AG10803 (cell line): ENCODE results near the gene NGRN.
"Not testable (repeated sequence)": the region's sequence is repeated elsewhere in the genome, so short reads cannot be mapped to it uniquely, and the experiment has no call there.

Experiments
- DNase-seq: peaks from one replicate; pipeline ENCODE4 v3.0.0; 2010; ENCODE audit warnings: low read depth
- H3K4me3 ChIP-seq: 2 replicates; pipeline ENCODE4 v1.5.1; 2011; ENCODE audit warnings: mild to moderate bottlenecking, low read length, control low read depth
- TF ChIP-seq, protein P1 (sequence below): conservative IDR thresholded peaks from 2 replicates; pipeline ENCODE4 v1.5.1; 2011; ENCODE audit warnings: mild to moderate bottlenecking, low read length, control low read depth, inconsistent platforms

Gene NGRN

DNA sequence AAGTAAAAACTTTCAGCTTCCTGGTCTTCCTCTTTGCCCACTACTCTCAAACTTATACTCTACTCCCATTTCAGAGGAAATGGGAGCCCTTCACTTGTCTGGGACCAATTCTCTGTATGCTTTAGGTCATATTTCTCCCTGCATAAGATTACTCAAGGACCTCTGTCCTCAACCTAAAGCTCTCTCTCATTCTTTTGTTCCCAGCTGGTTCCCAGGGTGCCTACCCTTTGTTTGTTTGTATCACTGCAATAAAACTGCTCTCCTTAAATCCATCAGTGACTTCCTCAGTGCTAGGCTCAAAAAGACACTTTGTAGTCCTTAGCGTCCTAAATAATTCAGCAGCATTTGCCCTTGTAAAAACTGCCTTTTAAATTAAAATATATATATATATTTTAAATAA is 2.9 kb downstream of the NGRN start:
- H3K4me3 ChIP-seq = no peak overlapping the region

DNA sequence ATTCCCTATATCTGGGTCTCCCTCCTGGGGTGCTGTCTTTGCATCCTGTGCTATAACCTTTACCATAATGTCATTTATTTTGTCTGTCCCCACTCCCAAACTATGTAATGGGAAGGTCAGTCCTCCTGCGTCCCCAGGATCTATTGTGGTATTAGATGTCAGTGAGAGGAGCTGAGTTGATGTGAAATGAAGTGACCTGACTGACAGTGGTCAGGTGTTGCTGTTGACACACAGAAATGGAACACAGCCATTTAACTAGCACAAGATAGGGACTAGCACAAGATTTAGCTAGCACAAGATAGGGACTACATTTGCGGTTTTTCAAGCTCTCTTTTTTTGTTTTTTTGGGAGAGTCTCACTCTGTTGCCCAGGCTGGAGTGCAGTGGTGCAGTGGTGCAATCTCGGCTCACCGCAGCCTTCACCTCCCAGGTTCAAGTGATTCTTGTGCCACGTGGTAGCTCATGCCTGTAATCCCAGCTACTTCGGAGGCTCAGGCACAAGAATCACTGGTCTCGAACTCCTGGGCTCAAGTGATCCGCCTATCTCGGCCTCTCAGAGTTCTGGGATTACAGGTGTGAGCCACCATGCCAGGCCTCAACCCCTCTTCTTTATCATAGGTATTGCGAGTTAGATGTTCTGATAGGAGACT is 5.2 kb downstream of the NGRN start:
- TF ChIP-seq, protein P1, sequence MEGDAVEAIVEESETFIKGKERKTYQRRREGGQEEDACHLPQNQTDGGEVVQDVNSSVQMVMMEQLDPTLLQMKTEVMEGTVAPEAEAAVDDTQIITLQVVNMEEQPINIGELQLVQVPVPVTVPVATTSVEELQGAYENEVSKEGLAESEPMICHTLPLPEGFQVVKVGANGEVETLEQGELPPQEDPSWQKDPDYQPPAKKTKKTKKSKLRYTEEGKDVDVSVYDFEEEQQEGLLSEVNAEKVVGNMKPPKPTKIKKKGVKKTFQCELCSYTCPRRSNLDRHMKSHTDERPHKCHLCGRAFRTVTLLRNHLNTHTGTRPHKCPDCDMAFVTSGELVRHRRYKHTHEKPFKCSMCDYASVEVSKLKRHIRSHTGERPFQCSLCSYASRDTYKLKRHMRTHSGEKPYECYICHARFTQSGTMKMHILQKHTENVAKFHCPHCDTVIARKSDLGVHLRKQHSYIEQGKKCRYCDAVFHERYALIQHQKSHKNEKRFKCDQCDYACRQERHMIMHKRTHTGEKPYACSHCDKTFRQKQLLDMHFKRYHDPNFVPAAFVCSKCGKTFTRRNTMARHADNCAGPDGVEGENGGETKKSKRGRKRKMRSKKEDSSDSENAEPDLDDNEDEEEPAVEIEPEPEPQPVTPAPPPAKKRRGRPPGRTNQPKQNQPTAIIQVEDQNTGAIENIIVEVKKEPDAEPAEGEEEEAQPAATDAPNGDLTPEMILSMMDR = no peak
- no peak for DNase-seq
- H3K4me3 ChIP-seq = no peak overlapping the region

More for the DNA sequence above, 2.9 kb downstream of the NGRN start:
- no peak for DNase-seq
- TF ChIP-seq, protein P1 = no peak

DNA sequence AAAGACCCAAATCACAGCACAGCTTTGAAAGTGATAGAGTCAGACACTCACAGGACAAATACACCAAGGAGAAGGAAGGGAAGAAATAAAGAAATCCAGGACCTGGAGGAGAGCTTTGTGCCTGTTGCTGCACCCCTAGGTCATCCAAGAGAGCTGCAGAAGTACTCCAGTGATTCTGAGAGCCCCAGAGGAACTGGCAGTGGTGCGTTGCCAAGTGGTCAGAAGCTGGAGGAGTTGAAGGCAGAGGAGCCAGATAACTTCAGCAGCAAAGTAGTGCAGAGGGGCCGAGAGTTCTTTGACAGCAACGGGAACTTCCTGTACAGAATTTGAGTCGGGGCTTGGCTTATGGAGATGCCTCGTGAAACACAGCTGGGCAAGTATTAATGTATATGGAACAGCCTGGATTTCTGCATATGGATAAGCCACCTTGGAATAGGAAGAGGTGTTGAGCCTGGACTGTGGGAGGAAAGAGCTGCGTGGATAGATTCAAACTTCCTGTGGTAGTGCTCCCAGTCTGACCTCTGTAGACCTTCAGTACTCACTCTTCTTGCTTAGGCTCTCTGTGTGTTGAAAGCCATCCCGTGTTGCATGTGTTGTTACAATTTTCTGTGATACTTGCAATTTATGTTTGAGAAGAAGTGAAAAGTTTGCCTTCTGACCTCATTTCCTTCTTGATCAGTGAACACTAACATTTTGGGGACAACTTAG is 6.1 kb downstream of the NGRN start:
- TF ChIP-seq, protein P1 = no peak
- H3K4me3 ChIP-seq = no peak overlapping the region
- DNase-seq = no peak

DNA sequence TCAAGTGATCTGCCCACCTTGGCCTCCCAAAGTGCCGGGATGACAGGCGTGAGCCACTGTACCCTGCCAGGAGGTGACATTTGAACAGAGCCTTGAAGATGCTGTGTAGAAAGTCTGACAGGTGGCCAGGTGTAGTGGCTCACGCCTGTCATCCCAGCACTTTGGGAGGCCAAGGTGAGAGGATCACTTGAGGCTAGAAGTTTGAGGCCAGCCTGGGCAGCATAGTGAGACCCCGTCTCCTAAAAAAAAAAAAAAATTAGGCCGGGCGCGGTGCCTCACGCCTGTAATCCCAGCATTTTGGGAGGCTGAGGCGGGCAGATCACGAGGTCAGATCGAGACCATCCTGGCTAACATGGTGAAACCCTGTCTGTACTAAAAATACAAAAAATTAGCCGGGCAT is 13.0 kb downstream of the NGRN start:
- not testable (repeated sequence) for DNase-seq, H3K4me3 ChIP-seq

DNA sequence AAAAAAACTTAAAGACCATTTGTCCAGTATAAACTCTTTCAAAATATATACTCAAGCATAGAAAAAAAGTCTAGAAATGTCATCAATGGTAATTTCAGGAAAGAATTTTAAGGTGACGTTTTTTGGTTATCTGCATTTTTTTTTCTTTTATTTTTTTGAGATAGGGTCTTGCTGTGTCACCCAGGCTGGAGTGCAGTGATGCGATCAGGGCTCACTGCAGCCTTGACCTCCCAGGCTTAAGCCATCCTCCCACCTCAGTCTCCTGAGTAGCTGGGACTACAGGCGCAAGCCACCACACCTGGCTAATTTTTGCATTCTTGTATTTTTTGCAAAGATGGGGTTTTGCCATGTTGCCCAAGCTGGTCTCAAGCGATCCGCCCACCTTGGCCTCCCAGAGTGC is 15.3 kb downstream of the NGRN start:
- DNase-seq, H3K4me3 ChIP-seq: not testable (repeated sequence)

DNA sequence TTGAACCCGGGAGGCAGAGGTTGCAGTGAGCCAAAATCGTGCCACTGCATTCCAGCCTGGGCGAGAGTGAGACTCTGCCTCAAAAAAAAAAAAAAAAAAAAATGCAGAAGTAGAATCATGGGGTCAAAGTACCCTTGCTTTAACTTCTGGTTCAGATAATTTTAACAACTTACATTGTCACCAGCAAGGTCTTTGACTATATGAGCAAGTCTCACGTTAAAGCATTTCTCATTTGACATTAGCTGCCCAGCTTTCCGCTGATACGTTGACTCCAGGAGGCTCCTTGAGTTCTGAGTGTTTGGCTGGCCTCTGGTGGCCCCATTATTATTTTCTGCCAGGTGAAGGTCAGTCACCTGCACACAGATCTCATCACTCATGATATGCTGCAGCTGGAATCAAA is 16.2 kb downstream of the NGRN start:
- not testable (repeated sequence) for H3K4me3 ChIP-seq, DNase-seq

DNA sequence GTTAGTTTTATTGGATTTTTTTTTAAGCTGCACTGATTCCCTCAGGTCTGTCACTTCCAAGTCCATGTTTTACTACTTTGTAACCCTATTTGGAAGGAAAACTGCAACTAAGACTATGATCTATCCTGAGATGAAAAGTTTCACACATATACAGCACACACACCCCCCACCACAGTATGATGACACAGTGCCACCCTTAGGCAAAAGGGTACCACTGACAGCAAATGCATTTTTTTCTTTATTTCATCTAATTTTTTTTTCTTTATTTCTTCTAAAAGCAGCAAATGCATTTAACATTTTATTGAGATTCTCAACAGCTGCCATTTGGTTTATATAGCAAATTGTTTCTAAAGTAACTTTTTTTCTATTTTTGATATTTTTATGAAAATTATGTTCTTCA is 21.2 kb downstream of the NGRN start:
- DNase-seq = peak; percentile 47
- TF ChIP-seq, protein P1 = peak; percentile 49
- H3K4me3 ChIP-seq = no peak overlapping the region

DNA sequence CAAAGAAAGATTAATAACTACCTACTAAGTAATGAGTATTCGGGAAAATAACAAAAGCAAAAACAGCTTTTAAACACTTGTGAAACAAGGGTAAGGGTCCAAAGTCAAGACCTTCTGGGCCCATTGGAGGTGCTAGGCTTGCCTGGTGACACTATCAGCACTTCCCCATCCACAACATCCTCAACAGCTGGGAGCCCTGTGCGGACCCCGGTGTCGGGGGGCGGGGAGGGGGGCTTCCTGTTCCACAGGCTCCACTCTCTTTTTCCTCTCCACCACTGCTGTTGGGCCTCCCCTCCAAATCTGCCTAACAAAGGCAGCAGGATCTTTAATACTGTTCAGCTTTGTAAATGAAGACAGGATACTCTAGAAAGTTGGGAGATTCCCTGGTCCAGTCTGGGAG is 21.6 kb downstream of the NGRN start:
- no peak for DNase-seq
- H3K4me3 ChIP-seq = no peak overlapping the region
- TF ChIP-seq, protein P1 = no peak
